ENCODE measurements around the gene IL27RA.

IL27RA gene

DNA sequence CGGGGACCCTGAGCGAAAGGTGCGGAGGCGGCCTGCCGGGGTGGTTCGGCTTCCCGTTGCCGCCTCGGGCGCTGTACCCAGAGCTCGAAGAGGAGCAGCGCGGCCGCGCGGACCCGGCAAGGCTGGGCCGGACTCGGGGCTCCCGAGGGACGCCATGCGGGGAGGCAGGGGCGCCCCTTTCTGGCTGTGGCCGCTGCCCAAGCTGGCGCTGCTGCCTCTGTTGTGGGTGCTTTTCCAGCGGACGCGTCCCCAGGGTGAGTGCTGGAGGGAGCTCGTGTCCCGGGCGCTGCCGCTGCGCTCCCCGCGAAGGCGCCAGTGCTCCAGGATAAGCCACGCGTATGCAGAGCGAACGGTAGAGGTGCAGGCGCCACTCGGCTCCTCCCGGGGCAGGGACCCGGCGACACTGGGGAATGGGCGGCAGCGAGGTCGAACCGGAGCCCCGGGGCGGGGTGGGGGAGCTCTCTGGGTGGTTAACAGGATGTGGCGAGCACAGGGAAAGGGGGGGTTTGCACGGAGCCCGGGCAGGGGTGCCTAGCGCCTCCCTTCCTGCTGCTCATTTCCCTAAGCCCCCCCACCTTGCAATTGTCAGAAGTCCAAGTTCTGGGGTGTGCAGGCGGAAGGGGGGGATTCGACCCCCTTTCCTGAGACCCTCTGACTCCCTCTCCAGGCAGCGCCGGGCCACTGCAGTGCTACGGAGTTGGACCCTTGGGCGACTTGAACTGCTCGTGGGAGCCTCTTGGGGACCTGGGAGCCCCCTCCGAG, at the start of gene IL27RA:
Gene IL27RA (plus strand): TSS at position 44 of the 762 bp plus-strand sequence. CDS start 111 bp downstream, at position 155.
- DNase-seq (ENCODE audit: low read depth, low spot score) = peak; percentile 56
- Histone ChIP-seq H3K9me3 (ENCODE audit: insufficient read depth, low read length) (no peaks in the 10 kb centered on the region), H3K27me3 (ENCODE audit: insufficient read depth, insufficient read length) (peaks cover 16% of the 10 kb centered on the region), H3K4me3 (ENCODE audit: insufficient read length, low read depth) (peak within 1 kb of the TSS; percentile 84), H3K36me3 (ENCODE audit: insufficient read depth, insufficient read length, low read length) (no peaks in the 10 kb centered on the region), H3K4me1 (ENCODE audit: insufficient read depth, insufficient read length) (peaks cover 6% of the 10 kb centered on the region), H3K9ac (ENCODE audit: insufficient read length, low read depth) (peak within 1 kb of the TSS; percentile 95)
- TF ChIP-seq ZNF274 (IDR thresholded peaks at IDR 0.05; ENCODE audit: low read depth, low read length) (no peak), YY1 (IDR thresholded peaks at IDR 0.05; ENCODE audit: insufficient read depth, insufficient read length) (no peak), SUZ12 (IDR thresholded peaks at IDR 0.05; ENCODE audit: extremely low read depth, insufficient read depth, insufficient read length) (no peak)

DNA sequence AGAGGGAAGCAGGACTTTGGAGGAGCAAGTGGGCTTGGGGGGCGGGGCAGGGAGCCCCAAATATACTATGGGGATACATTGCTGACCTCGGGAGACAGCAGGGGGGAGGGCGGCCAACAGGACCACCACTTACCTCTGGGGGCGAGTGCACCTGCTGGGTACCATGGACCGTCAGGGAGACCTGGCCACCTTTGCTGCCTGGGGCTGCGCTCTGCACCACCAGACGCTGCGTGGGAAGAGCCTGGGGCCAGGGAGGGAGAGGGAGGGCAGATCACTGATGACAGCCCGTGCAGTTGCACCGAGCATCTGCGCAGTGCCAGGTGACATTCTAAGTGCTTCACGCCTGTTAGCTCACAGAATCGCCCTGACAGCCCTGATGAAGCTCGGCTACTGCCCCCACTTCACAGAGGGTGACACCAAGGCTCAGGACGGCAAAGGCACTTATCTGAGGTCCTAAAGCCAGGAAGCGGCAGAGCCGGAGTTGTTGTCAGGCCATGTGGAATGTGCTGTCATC, 49.5 kb upstream of the IL27RA start:
- H3K9ac ChIP-seq (ENCODE audit: insufficient read length, low read depth) = no peak overlapping the region
- peaks cover 47% of the 10 kb centered on the region for H3K4me1 ChIP-seq (ENCODE audit: insufficient read depth, insufficient read length)
- no peaks in the 10 kb centered on the region for H3K9me3 ChIP-seq (ENCODE audit: insufficient read depth, low read length)
- TF ChIP-seq ZNF274 (IDR thresholded peaks at IDR 0.05; ENCODE audit: low read depth, low read length) (no peak), YY1 (IDR thresholded peaks at IDR 0.05; ENCODE audit: insufficient read depth, insufficient read length) (no peak), SUZ12 (IDR thresholded peaks at IDR 0.05; ENCODE audit: extremely low read depth, insufficient read depth, insufficient read length) (no peak)
- H3K27me3 ChIP-seq (ENCODE audit: insufficient read depth, insufficient read length) = no peaks in the 10 kb centered on the region
- H3K36me3 ChIP-seq (ENCODE audit: insufficient read depth, insufficient read length, low read length) = peaks cover 31% of the 10 kb centered on the region
- H3K4me3 ChIP-seq (ENCODE audit: insufficient read length, low read depth) = no peak overlapping the region
- DNase-seq (ENCODE audit: low read depth, low spot score) = no peak

DNA sequence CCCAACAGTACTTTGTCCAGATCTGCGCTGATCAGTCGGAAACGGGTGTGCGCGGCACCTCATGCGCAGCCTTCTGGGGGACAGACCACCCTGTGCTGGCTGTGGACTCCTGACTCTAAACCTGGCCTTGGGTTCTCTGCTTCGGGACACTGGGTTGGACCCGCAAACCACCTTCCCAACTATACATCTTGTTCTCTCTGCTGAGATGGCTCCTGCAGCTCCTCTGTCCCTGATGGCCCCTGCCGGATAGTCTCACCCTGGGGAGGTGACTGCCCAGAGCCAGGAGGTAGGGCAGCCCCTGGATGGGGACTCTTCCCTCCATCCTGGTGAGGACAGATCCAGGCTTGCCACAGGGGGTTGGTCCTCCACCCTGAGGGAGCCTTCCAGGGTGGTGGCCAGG, 48.8 kb upstream of the IL27RA start:
- Histone ChIP-seq H3K9me3 (ENCODE audit: insufficient read depth, low read length) (no peaks in the 10 kb centered on the region), H3K36me3 (ENCODE audit: insufficient read depth, insufficient read length, low read length) (peaks cover 29% of the 10 kb centered on the region), H3K27me3 (ENCODE audit: insufficient read depth, insufficient read length) (no peaks in the 10 kb centered on the region), H3K9ac (ENCODE audit: insufficient read length, low read depth) (no peak overlapping the region), H3K4me3 (ENCODE audit: insufficient read length, low read depth) (no peak overlapping the region), H3K4me1 (ENCODE audit: insufficient read depth, insufficient read length) (peaks cover 52% of the 10 kb centered on the region)
- DNase-seq (ENCODE audit: low read depth, low spot score) = no peak
- TF ChIP-seq YY1 (IDR thresholded peaks at IDR 0.05; ENCODE audit: insufficient read depth, insufficient read length) (no peak), ZNF274 (IDR thresholded peaks at IDR 0.05; ENCODE audit: low read depth, low read length) (no peak), SUZ12 (IDR thresholded peaks at IDR 0.05; ENCODE audit: extremely low read depth, insufficient read depth, insufficient read length) (no peak)

DNA sequence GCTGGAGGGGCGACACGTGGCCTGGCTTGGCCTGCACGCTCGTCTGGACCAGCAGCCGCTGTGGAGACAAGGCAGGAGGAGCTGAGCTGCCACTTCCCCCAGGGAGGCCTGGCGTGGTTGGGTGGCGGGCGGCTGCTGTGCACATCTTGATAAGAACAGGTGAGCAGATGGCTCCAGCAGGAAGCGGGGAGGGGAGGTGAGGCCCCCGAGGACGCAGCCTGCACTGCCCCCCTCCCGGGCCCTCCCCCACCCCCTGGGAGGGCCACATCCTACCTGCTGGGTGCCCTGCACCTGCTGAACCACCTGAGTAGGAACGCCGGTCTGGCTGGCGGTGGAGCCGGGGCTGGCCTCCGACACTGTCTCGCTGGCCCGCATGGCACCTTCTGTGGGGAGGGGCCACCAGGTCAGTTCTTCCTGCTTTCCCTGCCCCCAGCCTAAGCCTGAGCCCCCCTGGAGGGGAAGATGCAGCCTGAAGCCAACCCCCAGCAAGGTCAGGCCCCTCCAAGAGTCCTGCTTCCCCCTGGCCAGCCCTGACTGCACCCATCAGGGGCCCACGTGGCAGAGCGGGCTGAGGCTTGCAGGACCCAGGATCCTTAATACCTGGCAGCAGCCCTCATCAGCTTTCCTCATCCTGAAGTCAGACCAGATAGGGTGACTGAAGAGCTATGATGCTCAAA, 48.2 kb upstream of the IL27RA start:
- H3K27me3 ChIP-seq (ENCODE audit: insufficient read depth, insufficient read length) = no peaks in the 10 kb centered on the region
- peak overlapping the region; percentile 51 for H3K9ac ChIP-seq (ENCODE audit: insufficient read length, low read depth)
- H3K36me3 ChIP-seq (ENCODE audit: insufficient read depth, insufficient read length, low read length) = peaks cover 27% of the 10 kb centered on the region
- no peak for DNase-seq (ENCODE audit: low read depth, low spot score)
- H3K4me3 ChIP-seq (ENCODE audit: insufficient read length, low read depth) = no peak overlapping the region
- no peak for TF ChIP-seq SUZ12 (IDR thresholded peaks at IDR 0.05; ENCODE audit: extremely low read depth, insufficient read depth, insufficient read length)
- TF ChIP-seq YY1 (IDR thresholded peaks at IDR 0.05; ENCODE audit: insufficient read depth, insufficient read length) = no peak
- TF ChIP-seq ZNF274 (IDR thresholded peaks at IDR 0.05; ENCODE audit: low read depth, low read length) = no peak
- H3K9me3 ChIP-seq (ENCODE audit: insufficient read depth, low read length) = no peaks in the 10 kb centered on the region
- H3K4me1 ChIP-seq (ENCODE audit: insufficient read depth, insufficient read length) = peaks cover 48% of the 10 kb centered on the region

DNA sequence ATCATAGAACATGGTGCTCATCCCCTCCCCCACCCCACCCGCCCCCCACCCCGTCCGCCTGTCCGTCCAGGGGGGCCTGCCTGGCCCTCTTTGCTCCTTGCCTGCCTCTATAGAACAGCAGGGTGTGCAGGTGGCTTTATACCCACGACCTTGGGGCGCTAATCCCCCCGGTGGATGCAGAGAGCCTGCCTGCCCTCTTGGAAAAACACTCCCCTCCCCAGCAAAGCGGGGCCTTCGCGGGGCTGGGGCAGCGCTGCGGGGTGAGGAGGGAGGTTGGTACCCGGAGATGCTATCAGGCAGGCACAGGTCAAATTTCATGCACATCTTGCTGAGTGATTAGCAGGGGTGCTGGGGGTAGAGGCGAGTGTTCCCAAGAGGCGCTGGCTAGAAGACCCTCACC, 47.4 kb upstream of the IL27RA start:
- no peak overlapping the region for H3K4me3 ChIP-seq (ENCODE audit: insufficient read length, low read depth)
- H3K4me1 ChIP-seq (ENCODE audit: insufficient read depth, insufficient read length) = peaks cover 51% of the 10 kb centered on the region
- H3K9ac ChIP-seq (ENCODE audit: insufficient read length, low read depth) = no peak overlapping the region
- no peak for TF ChIP-seq ZNF274 (IDR thresholded peaks at IDR 0.05; ENCODE audit: low read depth, low read length)
- TF ChIP-seq SUZ12 (IDR thresholded peaks at IDR 0.05; ENCODE audit: extremely low read depth, insufficient read depth, insufficient read length) = no peak
- no peak for TF ChIP-seq YY1 (IDR thresholded peaks at IDR 0.05; ENCODE audit: insufficient read depth, insufficient read length)
- peaks cover 27% of the 10 kb centered on the region for H3K36me3 ChIP-seq (ENCODE audit: insufficient read depth, insufficient read length, low read length)
- H3K9me3 ChIP-seq (ENCODE audit: insufficient read depth, low read length) = no peaks in the 10 kb centered on the region
- H3K27me3 ChIP-seq (ENCODE audit: insufficient read depth, insufficient read length) = no peaks in the 10 kb centered on the region
- no peak for DNase-seq (ENCODE audit: low read depth, low spot score)

DNA sequence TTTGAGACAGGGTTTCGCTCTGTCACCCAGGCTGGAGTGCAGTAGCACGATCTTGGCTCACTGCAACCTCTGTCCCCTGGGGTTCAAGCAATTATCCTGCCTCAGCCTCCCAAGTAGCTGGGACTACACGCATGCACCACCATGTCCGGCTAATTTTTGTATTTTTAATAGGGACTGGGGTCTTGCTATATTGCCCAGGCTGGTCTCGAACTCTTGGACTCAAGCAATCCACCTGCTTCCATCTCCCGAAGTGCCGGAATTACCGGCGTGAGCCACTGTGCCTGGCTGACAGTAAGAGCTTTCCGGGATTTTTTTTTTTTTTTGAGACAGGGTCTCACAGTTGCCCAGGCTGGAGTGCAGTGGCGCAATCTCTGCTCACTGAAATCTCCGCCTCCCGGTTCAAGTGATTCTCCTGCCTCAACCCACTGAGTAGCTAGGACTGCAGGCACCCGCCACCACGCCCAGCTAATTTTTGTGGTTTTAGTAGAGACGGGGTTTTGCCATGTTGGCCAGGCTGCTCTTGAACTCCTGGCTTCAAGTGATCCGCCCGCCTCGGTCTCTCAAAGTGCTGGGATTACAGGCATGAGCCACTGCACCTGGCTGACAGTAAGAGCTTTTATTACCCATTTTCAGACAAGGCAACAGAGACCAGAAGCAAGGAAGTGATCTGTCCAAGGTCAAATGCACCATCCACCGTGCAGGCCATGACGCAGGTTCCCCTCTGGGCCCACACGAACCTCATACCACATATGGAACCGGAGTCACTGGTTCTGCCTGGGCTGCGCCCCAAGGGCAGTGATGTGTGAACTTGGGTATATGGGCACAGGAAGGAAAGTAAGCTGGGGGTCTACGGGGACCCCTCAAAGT, 46.5 kb upstream of the IL27RA start:
- H3K9ac ChIP-seq (ENCODE audit: insufficient read length, low read depth) = no peak overlapping the region
- H3K4me1 ChIP-seq (ENCODE audit: insufficient read depth, insufficient read length) = peaks cover 54% of the 10 kb centered on the region
- H3K4me3 ChIP-seq (ENCODE audit: insufficient read length, low read depth) = no peak overlapping the region
- no peak for DNase-seq (ENCODE audit: low read depth, low spot score)
- TF ChIP-seq YY1 (IDR thresholded peaks at IDR 0.05; ENCODE audit: insufficient read depth, insufficient read length) (no peak), ZNF274 (IDR thresholded peaks at IDR 0.05; ENCODE audit: low read depth, low read length) (no peak), SUZ12 (IDR thresholded peaks at IDR 0.05; ENCODE audit: extremely low read depth, insufficient read depth, insufficient read length) (no peak)
- peaks cover 27% of the 10 kb centered on the region for H3K36me3 ChIP-seq (ENCODE audit: insufficient read depth, insufficient read length, low read length)
- no peaks in the 10 kb centered on the region for H3K27me3 ChIP-seq (ENCODE audit: insufficient read depth, insufficient read length)
- H3K9me3 ChIP-seq (ENCODE audit: insufficient read depth, low read length) = no peaks in the 10 kb centered on the region

All from NT2/D1 (cell line).